ENCODE measurements around the gene RBFOX2. TPM values are rescaled to one million over a fixed set of nuclear protein-coding genes. Genes with fewer than 3 reads are reported as not detected.

Gene RBFOX2
- total RNA-seq, 1 experiment from 2014 or later: 81.1 TPM

DNA sequence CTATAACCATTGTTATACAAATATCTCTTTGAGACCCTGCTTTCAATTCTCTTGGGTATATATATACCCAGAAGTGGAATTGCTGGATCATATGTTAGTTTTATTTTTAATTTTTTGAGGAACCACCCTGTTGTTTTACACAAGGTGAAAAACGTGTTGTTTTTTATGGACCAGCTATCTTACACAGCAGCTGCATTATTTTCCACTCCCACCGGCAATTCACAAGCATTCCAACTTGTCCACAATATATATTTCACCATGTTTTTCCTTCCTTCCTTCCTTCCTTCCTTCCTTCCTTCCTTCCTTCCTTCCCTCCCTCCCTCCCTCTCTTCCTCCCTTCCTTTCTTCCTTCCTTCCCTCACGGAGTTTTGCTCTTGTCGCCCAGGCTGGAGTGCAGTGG lies 317.3 kb downstream of the RBFOX2 start:
- Histone ChIP-seq H3K4me1 (ENCODE audit: control insufficient read depth, insufficient read depth, low read length) (no peaks in the 10 kb centered on the region), H3K4me3 (ENCODE audit: low read depth in 2 of 2, low read length in 2 of 2) (no peak overlapping the region), H3K27ac (ENCODE audit: low read length) (no peak overlapping the region), H3K9me3 (ENCODE audit: control insufficient read depth, insufficient read depth, low read depth, low read length) (no peaks in the 10 kb centered on the region), H3K36me3 (ENCODE audit: control insufficient read depth, insufficient read depth, low read length) (no peaks in the 10 kb centered on the region), H3K27me3 (ENCODE audit: control insufficient read depth, insufficient read depth, low read length) (no peaks in the 10 kb centered on the region)
- in situ Hi-C loops (cut with HindIII; ENCODE audit: low pct_unique_long_range_greater_than_20kb, low sequenced_read_pairs) (no loop called here), intact Hi-C loops (cut with micrococcal nuclease; ENCODE audit: unreplicated experiment) (no loop called here)
- ATAC-seq (no peak), DNase-seq (ENCODE audit: low read depth, low spot score) (no peak)
- no TSS peak for BruUV-seq (replicated peaks)
- TF ChIP-seq POLR2AphosphoS5 (IDR thresholded peaks at IDR 0.05; ENCODE audit: low read depth, low read length): no peak
- TF ChIP-seq, protein P1, sequence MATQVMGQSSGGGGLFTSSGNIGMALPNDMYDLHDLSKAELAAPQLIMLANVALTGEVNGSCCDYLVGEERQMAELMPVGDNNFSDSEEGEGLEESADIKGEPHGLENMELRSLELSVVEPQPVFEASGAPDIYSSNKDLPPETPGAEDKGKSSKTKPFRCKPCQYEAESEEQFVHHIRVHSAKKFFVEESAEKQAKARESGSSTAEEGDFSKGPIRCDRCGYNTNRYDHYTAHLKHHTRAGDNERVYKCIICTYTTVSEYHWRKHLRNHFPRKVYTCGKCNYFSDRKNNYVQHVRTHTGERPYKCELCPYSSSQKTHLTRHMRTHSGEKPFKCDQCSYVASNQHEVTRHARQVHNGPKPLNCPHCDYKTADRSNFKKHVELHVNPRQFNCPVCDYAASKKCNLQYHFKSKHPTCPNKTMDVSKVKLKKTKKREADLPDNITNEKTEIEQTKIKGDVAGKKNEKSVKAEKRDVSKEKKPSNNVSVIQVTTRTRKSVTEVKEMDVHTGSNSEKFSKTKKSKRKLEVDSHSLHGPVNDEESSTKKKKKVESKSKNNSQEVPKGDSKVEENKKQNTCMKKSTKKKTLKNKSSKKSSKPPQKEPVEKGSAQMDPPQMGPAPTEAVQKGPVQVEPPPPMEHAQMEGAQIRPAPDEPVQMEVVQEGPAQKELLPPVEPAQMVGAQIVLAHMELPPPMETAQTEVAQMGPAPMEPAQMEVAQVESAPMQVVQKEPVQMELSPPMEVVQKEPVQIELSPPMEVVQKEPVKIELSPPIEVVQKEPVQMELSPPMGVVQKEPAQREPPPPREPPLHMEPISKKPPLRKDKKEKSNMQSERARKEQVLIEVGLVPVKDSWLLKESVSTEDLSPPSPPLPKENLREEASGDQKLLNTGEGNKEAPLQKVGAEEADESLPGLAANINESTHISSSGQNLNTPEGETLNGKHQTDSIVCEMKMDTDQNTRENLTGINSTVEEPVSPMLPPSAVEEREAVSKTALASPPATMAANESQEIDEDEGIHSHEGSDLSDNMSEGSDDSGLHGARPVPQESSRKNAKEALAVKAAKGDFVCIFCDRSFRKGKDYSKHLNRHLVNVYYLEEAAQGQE (IDR thresholded peaks at IDR 0.05; ENCODE audit: insufficient read depth in 1 of 2, low read depth in 2 of 2, low read length in 1 of 2): no peak
- no peak for TF ChIP-seq TCF7L2 (IDR thresholded peaks at IDR 0.05; ENCODE audit: low read depth, low read length)
- TF ChIP-seq SIN3A (IDR thresholded peaks at IDR 0.05; ENCODE audit: borderline replicate concordance, insufficient read depth, low read depth, low read length): no peak
- TF ChIP-seq, protein P2, sequence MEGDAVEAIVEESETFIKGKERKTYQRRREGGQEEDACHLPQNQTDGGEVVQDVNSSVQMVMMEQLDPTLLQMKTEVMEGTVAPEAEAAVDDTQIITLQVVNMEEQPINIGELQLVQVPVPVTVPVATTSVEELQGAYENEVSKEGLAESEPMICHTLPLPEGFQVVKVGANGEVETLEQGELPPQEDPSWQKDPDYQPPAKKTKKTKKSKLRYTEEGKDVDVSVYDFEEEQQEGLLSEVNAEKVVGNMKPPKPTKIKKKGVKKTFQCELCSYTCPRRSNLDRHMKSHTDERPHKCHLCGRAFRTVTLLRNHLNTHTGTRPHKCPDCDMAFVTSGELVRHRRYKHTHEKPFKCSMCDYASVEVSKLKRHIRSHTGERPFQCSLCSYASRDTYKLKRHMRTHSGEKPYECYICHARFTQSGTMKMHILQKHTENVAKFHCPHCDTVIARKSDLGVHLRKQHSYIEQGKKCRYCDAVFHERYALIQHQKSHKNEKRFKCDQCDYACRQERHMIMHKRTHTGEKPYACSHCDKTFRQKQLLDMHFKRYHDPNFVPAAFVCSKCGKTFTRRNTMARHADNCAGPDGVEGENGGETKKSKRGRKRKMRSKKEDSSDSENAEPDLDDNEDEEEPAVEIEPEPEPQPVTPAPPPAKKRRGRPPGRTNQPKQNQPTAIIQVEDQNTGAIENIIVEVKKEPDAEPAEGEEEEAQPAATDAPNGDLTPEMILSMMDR (IDR thresholded peaks at IDR 0.05): no peak
- ChIA-PET POLR2A (no interaction called here), CTCF (no interaction called here)

DNA sequence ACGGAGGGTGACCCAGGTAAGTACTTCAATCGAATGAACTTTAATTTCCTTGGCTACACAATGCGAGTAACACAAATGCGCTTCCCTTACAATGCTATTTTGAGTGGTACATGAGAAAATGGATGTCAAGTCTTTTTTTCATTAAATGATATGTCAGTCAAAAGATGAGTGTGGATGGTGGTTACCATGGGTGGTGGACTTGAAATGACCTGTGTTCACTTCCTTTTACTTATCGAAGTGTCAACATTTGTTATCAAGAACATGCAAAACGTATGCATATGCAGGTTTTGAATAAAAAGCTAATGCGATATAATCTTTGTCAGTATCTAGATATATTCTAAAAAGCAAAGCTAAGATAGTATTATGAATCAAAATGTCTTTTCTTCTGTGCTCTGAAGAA lies 319.7 kb downstream of the RBFOX2 start:
- ChIA-PET POLR2A (no interaction called here), CTCF (interaction anchor here (0.6 kb wide), 1 partner anchor 85 kb away, joined by 3 read pairs; no protein-coding TSS in a partner anchor)
- intact Hi-C loops (cut with micrococcal nuclease; ENCODE audit: unreplicated experiment): no loop called here
- Histone ChIP-seq H3K36me3 (ENCODE audit: control insufficient read depth, insufficient read depth, low read length) (no peaks in the 10 kb centered on the region), H3K27ac (ENCODE audit: low read length) (no peak overlapping the region), H3K4me1 (ENCODE audit: control insufficient read depth, insufficient read depth, low read length) (no peaks in the 10 kb centered on the region), H3K4me3 (ENCODE audit: low read depth in 2 of 2, low read length in 2 of 2) (no peak overlapping the region), H3K9me3 (ENCODE audit: control insufficient read depth, insufficient read depth, low read depth, low read length) (no peaks in the 10 kb centered on the region), H3K27me3 (ENCODE audit: control insufficient read depth, insufficient read depth, low read length) (no peaks in the 10 kb centered on the region)
- TF ChIP-seq POLR2AphosphoS5 (IDR thresholded peaks at IDR 0.05; ENCODE audit: low read depth, low read length) (no peak), TCF7L2 (IDR thresholded peaks at IDR 0.05; ENCODE audit: low read depth, low read length) (no peak), SIN3A (IDR thresholded peaks at IDR 0.05; ENCODE audit: borderline replicate concordance, insufficient read depth, low read depth, low read length) (no peak)
- TF ChIP-seq, protein P2 (IDR thresholded peaks at IDR 0.05): no peak
- TF ChIP-seq, protein P1 (IDR thresholded peaks at IDR 0.05; ENCODE audit: insufficient read depth in 1 of 2, low read depth in 2 of 2, low read length in 1 of 2): no peak
- no peak for DNase-seq (ENCODE audit: low read depth, low spot score)
- in situ Hi-C loops (cut with HindIII; ENCODE audit: low pct_unique_long_range_greater_than_20kb, low sequenced_read_pairs): no loop called here
- ATAC-seq: no peak
- no TSS peak for BruUV-seq (replicated peaks)

All from Panc1 (cell line).